HG02938 (cell line): ENCODE data around the gene PATZ1.

ENCODE experiments used
- ATAC-seq: cut with Tn5 transposase; IDR thresholded peaks from one replicate; pipeline ENCODE4 v1.9.1; 2021; ENCODE audit warnings: mild to moderate bottlenecking, moderate library complexity; ENCODE audit not compliant: unreplicated experiment

PATZ1 gene

GRCh38 chr22:31344256-31344577 lies 1.9 kb downstream of the PATZ1 start:
- no peak for ATAC-seq

DNA sequence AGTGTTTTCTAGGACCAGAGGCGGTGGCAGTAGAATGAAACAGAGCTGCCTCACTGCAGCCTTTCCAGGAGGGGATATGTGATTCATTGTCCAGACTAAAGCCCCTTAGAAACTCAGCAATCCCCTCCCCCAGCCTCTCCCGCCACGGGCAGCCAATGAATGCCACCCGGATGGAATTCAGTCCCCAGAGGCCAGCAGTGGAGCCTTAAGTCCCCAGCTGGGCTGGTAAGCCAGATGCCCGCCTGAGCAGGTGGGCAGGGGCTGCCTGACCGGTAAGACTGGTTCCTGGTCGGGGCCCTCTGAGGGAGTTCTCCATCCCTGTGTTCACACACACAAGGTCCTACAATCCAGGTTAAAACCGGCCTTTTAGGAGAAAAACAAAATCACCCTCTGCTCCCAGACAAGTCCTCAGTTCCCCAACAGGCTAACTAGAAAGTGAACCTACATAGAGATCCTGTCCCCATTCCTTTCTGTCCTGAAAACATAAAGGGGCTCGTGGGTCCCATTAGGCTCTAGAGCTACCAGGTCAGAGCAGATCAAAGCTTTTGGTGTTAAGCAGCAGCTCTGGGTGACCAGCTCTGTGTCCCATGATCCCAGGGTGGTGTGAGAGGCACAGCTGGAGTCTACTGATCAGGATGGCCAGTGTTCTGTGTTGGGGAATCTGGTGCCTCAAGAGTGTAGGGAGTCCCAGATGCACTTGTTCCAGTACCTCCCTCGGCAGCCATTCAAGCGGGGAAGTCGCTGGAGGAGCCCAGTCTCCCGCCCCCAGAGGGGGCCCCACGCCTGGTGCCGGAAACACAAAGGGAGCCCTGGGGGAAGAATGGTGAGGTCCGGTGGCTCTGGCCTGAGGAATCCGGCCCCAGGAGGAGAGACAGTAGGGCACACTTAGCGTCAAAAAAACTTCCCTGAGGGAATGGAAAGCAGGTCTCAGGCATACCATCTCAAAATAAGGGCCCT lies 2.6 kb downstream of the PATZ1 start:
- no peak for ATAC-seq

DNA sequence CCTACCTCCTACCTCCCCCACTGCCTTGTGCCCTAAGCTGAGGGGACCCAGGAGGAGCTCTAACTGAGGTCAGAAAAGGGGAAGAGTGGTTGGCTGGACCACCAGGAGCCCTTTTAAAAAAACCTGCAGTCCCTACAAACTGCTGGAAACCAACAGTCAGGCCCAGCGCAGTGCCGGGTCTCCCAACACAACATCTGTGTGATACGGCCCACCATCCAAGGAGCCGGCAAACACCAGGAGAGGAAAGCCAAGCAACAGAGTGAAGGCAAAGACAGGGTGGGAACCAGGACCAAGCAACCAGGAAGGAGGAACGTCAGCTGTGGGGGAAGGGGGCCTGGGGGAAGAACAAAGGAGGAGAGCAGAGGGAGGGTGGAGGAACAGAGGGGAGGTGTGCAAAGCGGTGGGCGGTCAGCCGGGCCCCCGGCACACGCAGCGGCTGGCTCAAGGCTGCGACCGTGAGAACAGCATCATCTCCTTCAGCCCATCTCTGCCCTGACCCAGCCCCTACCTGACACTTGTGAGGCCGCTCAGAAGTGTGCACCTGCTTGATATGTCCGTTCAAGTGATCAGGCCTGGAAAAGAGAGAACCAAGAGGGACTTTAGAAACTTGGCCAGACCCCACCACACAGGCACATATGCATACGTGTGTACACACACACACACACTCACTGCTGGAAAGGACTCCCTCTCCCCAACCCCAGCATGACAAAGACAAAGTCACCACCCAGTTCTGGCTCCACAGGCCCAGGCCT lies 3.6 kb downstream of the PATZ1 start:
- ATAC-seq: no peak

DNA sequence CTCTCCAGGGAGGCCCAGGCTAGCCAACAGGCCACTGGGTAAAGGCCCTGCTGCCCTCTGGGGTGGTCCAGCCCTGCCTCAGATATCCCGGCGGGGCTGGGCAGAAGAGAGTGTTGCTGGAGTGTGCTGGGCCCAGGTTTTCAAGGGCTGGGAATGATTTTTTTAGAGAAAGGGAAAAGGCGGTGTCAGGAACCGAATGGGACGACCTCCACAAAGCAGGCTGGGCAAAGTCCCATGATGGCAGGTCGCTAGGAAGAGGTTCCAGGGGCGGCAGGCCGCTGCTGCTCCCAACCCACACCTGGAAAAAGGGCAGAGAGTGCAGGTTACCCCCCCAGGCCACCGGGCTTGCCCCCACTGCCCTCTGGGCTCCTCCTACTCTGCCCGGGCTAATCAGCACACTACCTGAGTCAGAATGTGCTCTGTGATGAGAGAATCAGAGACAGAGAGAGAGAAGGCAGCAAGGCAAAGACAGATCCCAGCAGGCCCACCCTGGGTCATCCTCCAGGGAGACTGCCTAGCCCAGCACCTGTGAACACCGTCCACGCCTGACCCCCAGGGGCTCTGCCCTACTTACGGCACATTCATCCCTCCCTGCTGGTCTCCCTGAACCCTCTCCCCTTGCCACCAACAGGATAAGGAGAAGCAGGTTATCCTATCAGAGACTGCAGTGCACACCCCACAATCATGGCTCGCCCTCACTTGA lies 4.6 kb downstream of the PATZ1 start:
- ATAC-seq: no peak

- no peak for ATAC-seq
Measured at GRCh38 chr22:31340765-31341247, 5.3 kb downstream of the PATZ1 start.

DNA sequence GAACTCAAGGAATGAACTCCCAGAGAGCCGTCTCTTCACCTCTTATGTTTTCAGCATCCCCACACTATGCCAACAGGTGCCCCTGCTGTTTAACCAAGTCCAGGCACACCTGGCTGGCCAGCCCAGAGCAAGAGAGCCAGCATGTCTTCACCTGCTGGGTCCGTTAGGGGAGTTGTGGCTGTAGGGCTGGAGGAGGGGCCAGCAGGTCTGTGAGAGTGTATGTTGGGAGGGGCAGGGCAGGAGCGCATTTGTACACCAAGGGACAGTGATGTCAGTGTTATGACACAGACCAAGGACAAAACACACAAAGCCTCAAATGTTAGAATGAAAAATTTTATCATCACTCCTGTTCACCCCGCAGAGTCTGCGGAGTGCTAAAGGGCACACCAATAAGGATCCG lies 5.8 kb downstream of the PATZ1 start:
- no peak for ATAC-seq

DNA sequence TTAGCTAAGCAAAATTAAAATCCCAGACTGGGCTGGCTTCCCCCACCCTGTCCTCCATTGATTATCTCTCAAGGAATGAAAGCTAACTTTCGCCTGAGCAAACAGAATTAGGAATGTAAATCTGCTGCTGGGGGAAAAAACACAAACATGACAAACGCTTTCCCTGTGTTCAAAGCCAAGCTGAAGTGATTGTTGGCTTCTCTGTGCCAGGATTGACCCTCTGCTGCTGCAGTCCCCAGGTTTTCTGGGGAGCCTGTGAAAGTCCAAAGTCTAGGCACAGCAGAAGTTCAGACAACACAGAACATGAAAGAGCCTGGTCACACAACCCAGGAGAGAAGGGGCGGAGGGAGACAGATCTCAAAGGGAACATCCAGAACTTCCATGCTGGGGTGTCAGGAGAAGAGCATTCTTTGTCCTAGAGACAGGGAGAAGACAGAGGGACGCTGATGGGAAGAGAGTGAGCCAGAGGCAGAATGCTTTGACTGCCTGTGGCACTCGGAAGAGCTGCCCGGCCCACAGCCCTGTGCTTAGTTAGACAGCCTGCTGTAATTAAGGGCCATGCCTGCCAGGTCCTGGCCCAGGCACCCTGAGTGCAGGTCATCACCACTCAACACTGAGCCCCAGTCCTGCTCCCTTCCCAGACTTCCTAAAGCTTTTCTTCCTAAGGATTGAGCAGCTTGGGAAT lies 6.9 kb downstream of the PATZ1 start:
- ATAC-seq: no peak

DNA sequence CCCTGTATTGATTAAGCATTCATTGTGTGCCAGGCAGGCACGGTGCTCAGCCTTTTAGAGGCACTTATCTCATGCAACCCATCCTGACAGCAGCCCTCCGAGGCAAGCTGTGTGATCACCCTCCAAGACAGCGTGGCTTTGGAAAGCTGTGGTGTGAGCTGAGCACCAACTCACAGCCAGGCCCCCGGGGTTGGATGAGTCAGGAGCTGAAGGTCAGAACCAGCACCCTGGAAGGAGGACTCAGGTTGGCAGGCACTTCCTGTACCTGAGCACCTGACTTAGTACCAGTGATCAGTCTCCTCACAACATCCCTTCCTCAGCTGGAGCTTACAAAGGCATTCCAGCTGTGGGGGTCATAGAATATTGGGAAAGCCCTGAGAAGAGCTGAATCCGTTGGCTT lies 9.0 kb downstream of the PATZ1 start:
- no peak for ATAC-seq

DNA sequence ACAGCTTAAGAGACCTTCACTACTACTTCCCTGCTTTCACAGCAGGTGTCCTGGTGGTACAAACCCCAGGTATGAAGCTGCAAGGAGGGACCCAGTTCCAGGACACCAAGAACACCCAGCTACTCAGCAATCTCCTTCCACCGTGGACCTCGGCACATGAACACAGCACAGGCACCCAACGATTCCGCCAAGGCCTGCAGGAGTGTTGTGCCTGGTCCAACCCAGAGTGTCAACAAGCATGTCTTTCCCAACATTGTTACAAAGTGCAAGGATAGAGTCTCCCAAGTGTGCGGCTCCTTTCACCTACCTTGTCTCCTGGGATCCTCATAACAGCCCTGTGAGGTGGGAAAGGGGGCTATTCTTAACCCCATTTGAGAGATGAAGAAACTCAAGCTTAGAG lies 11.8 kb downstream of the PATZ1 start:
- ATAC-seq: no peak

GRCh38 chr22:31333641-31334040 lies 12.5 kb downstream of the PATZ1 start:
- ATAC-seq: no peak

GRCh38 chr22:31332886-31333285 lies 13.3 kb downstream of the PATZ1 start:
- ATAC-seq: no peak

DNA sequence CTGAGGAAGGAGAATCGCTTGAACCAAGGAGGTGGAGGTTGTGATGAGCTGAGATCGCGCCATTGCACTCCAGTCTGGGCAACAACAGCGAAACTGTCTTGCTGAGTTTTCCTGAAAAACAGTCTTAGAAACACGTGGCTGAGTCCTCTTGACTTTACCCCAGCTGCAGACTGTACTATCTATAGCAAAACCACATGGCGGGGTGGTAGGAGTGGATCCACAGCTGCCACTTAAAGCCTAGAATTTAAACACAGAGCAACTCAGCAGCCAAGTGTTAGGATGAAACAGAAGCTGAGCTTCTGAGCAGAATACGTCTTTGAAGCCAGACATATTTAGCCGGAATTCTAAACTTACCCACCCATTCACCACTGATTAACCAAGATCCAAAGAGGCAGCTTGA lies 14.1 kb downstream of the PATZ1 start:
- ATAC-seq: no peak

DNA sequence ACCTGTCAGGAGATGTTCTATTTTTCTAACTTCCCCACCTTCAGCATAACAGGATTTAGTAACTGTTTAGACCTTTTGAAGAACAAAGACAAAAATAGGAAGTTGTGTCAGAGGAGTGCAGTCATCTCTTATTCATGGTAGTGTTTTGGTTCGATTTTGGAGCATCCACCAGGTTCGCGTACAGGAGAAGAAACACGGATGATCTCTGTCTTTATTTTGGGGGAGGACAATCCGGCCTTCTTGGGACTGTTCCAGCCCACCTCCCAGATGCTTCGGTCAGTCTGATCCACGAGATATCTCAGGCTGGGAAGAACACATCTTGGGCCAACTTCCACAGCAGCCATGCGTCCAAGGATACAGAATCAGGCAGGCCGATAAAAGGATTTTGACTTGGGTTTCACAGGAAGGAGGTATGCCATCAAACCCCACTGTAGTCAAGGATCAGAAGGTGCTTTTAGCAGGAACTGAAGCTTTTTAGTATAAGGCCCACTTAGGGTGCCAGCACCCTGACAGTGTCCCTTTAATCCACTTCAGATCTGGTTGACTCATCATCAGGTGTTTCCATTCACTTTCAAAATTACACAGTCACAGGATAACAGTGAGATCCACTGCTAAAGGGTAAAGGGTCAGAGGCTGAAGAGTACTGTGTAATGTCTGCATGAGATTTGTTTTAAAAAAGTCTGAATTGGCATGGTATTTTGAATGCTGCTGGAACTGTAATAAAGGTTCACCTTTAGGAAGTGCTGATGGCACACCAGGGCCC lies 16.5 kb downstream of the PATZ1 start:
- ATAC-seq: no peak

GRCh38 chr22:31329029-31329428 lies 17.1 kb downstream of the PATZ1 start:
- no peak for ATAC-seq

DNA sequence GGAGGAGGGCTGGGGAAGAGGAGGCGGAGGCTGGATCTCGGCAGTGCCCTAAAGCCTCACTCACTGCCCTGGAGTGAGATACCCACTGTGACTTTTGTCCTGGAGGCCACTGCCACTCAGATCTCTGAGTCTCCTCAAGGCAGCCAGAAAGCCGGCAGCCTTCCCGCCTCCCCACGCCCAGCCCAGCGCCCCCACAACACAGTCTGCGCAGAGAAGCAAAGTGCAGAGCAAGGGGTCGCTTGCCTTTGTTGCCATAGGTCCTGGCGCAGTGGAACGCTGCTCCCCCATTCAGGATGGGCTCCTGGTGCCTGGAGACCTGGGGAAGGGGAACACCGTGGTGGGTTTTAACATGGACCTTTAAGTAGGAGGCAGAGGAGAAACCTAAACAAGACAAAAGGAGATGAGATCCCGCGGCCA lies 17.6 kb downstream of the PATZ1 start:
- ATAC-seq: no peak

DNA sequence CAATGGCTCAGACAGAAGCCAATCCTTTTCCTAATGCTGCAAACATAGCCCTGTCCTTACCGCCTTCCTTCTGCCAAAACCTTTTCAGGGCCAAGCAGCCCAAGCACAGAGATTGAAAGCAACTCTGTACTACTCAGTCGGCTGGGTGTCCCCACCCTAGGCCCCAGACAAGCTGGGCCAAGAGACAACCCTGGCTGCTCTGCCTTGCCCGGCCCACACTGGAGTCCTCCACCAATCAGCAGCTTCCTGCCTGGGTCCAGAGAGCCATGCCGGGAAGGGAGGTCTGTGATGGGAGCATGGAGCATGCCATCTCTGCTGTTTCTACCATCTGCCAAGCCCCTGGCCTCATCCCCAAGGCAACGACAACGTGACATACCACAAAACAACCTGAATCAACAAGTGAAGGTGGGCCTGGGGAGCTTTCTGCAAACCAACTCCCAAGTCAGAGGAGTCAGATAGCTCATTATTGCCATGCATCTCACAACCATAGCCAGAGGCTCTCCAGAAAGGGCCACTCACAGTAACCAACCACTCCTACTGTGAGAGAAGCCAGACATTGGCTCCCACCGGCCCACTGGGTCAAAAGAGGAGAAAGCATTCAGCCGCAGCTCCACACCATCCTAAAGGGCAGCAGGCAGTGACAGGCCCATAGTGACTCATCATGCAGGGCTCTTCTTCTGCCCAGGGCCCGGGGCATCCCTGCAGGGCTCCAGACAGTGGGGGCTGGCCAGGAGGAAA lies 18.2 kb downstream of the PATZ1 start:
- no peak for ATAC-seq

DNA sequence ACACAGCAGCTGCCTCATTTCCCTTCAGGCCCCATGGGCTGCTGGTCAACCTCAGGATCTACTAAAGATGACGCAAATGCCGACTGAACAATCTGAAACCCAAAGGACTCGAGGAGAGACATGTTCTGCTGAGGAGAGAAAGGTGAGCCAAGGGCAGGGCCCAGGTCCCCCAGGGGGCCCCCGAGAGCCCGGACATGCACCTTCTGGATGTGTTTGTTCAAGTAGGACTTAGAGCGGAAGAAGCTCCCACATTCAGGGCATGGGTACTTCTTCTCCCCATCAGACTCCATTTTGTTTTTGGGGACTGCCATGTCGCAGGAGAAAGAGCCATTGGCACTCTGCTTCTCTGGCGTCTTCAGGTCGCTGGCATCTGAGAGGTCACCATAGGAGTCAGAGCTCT lies 19.3 kb downstream of the PATZ1 start:
- ATAC-seq: no peak

DNA sequence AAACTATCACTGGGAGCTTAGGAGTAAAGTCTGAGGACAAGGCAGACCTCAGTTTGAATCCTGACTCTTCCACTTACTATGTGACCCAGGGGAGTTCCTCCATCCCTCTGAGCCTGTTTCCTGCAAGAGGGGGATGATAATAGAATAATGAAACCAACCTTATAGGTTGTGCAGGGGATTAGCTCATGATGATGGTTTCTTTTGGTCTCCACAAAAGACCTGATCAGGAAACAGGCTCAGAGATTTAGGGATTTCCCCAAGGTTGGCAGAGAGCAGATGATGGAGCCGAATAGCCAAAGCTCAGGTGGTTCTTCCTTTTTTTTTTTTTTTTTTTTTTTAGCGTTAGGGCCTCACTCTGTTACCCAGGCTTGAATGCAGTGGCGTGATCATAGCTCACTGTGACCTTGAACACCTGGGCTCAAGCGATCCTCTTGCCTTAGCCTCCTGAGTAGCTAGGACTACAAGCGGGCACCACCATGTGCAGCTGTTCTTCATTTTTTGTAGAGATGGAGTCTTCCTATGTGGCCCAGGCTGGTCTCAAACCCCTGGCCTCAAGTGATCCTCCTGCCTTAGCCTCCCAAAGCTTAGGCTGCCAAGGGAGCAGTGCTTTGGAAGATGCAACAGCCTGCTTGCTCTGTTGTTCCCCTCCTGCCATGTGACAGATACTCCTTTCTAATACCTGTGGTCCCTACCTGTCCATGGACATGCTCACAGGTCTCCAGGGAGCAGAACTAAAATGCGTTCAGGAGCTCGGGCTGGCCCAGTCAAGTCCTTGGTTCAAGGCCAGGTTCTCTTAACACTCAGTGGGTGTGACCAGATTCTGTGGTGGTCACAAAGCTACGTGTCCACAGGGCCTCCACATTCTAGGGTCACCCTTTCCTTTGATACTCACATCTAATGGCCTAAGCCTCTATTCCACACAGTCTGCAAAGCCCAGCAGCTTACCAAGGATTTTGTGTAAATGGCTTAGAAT lies 22.3 kb downstream of the PATZ1 start:
- ATAC-seq: no peak
